HEK293T (cell line): ENCODE data around the gene PIGBOS1.

Experiments used
- CTCF ChIA-PET: fragments of 350-600 bp; formaldehyde crosslinking; extraction: SDS; loops from one replicate; lab custom pipeline; 2021; ENCODE audit warnings: antibody characterized with exemption, inconsistent platforms; lab: Yijun Ruan, JAX
- POLR2A ChIA-PET: fragments of 350-600 bp; formaldehyde crosslinking; extraction: SDS; loops from one replicate; lab custom pipeline; 2020; ENCODE audit warnings: antibody characterized with exemption, inconsistent platforms; lab: Yijun Ruan, JAX
- DNase-seq: peaks from one replicate; pipeline ENCODE4 v3.0.0; 2012; ENCODE audit warnings: mixed read lengths; ENCODE audit errors: extremely low spot score
- ARNT ChIP-seq: fragments of 450-650 bp; IDR thresholded peaks from 2 replicates; pipeline ENCODE4 v1.6.1; 2017; ENCODE audit warnings: mild to moderate bottlenecking
- BHLHE40 ChIP-seq: fragments of 450-650 bp; IDR thresholded peaks from 2 replicates; pipeline ENCODE4 v1.6.1; 2016; ENCODE audit warnings: mild to moderate bottlenecking, moderate library complexity, borderline replicate concordance
- CTBP1 ChIP-seq: fragments of 450-650 bp; IDR thresholded peaks from 2 replicates; pipeline ENCODE4 v1.6.1; 2016; ENCODE audit warnings: borderline replicate concordance
- ELF4 ChIP-seq: fragments of 450-650 bp; IDR thresholded peaks from 2 replicates; pipeline ENCODE4 v1.6.1; 2017; ENCODE audit warnings: antibody characterized with exemption
- FOXA1 ChIP-seq: fragments of 450-650 bp; IDR thresholded peaks from 2 replicates; pipeline ENCODE4 v1.6.1; 2016; ENCODE audit warnings: mild to moderate bottlenecking
- FOXK2 ChIP-seq: fragments of 450-650 bp; IDR thresholded peaks from 2 replicates; pipeline ENCODE4 v1.6.1; 2016; ENCODE audit warnings: mild to moderate bottlenecking
- FOXM1 ChIP-seq: fragments of 450-650 bp; IDR thresholded peaks from 2 replicates; pipeline ENCODE4 v1.6.1; 2017; ENCODE audit warnings: mild to moderate bottlenecking, borderline replicate concordance
- HDGF ChIP-seq: fragments of 450-650 bp; IDR thresholded peaks from 2 replicates; pipeline ENCODE4 v1.6.1; 2017; ENCODE audit warnings: antibody characterized with exemption, borderline replicate concordance
- L3MBTL2 ChIP-seq: fragments of 450-650 bp; conservative IDR thresholded peaks from 2 replicates; pipeline ENCODE4 v1.6.1; 2016; ENCODE audit warnings: mild to moderate bottlenecking
- LEF1 ChIP-seq: fragments of 450-650 bp; IDR thresholded peaks from 2 replicates; pipeline ENCODE4 v1.6.1; 2017; ENCODE audit warnings: mild to moderate bottlenecking, borderline replicate concordance
- NFRKB ChIP-seq: fragments of 450-650 bp; IDR thresholded peaks from 2 replicates; pipeline ENCODE4 v1.6.1; 2016; ENCODE audit warnings: mild to moderate bottlenecking, moderate library complexity
- PKNOX1 ChIP-seq: fragments of 450-650 bp; IDR thresholded peaks from 2 replicates; pipeline ENCODE4 v1.6.1; 2016
- SP1 ChIP-seq: fragments of 450-650 bp; IDR thresholded peaks from 2 replicates; pipeline ENCODE4 v1.6.1; 2017
- SUZ12 ChIP-seq: fragments of 450-650 bp; IDR thresholded peaks from 2 replicates; pipeline ENCODE4 v1.6.1; 2016; ENCODE audit warnings: mild to moderate bottlenecking
- TARDBP ChIP-seq: fragments of 450-650 bp; IDR thresholded peaks from 2 replicates; pipeline ENCODE4 v1.6.1; 2016
- ZNF384 ChIP-seq: fragments of 450-650 bp; IDR thresholded peaks from 2 replicates; pipeline ENCODE4 v1.6.1; 2016

PIGBOS1 gene

DNA sequence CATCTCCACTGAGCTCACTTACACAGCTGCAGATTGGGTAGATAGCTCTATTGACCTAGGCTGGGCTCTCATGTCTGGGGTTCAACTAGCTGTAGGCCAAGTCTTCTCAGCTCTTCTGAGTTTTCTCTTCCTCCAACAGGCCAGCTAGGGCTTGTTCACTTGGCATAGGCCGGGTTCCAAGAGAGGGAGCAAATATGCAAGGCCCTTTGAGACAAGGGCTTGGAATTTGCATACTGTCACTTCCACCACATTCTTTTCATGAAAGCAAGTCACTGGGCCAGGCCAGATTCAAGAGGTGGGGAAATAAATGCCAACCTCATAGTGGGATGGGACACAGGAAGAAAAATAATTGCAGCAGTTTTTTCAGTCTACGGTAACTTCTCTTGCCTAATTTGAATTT is 25.3 kb upstream of the PIGBOS1 start:
- CTCF ChIA-PET, result no interaction called here
- POLR2A ChIA-PET, result no interaction called here

GRCh38 chr15:55343168-55343567 is 24.2 kb upstream of the PIGBOS1 start:
- TF ChIP-seq BHLHE40, result no peak
- TF ChIP-seq ZNF384, result no peak
- no peak for TF ChIP-seq ARNT
- TF ChIP-seq FOXA1, result no peak
- TF ChIP-seq ELF4, result no peak
- TF ChIP-seq FOXM1, result no peak
- TF ChIP-seq SP1, result no peak
- TF ChIP-seq L3MBTL2, result no peak
- TF ChIP-seq SUZ12, result no peak
- no peak for TF ChIP-seq HDGF
- DNase-seq, result no peak
- ChIA-PET POLR2A (no interaction called here), CTCF (no interaction called here)

More for the DNA sequence above, 25.3 kb upstream of the PIGBOS1 start:
- TF ChIP-seq PKNOX1 (no peak), ZNF384 (no peak), LEF1 (no peak), ARNT (no peak), SUZ12 (no peak)
- no peak for DNase-seq

DNA sequence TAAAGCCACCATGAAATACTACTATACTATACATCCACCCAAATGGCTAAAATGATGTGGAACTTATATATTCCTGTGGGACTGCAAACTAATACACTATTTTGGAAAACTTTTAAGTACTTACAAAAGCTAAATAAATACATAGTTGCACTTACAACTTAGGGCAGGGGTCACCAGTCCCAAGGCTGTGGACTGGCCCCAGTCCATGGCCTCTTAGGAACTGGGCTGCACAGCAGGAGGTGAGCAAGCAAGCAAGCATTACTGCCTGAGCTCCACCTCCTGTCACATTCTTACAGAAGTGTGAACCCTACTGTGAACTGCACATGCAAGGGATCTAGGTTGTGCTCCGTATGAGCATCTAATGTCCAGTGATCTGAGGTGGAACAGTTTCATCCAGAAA is 18.2 kb upstream of the PIGBOS1 start:
- ChIA-PET POLR2A (no interaction called here), CTCF (no interaction called here)
- no peak for TF ChIP-seq BHLHE40
- no peak for TF ChIP-seq ZNF384
- no peak for TF ChIP-seq FOXK2
- TF ChIP-seq LEF1, result no peak
- no peak for TF ChIP-seq TARDBP
- TF ChIP-seq SUZ12, result no peak
- TF ChIP-seq PKNOX1, result no peak
- no peak for TF ChIP-seq ARNT
- TF ChIP-seq CTBP1, result no peak
- no peak for TF ChIP-seq NFRKB
- TF ChIP-seq FOXA1, result no peak
- no peak for TF ChIP-seq FOXM1
- no peak for TF ChIP-seq HDGF
- DNase-seq, result no peak

DNA sequence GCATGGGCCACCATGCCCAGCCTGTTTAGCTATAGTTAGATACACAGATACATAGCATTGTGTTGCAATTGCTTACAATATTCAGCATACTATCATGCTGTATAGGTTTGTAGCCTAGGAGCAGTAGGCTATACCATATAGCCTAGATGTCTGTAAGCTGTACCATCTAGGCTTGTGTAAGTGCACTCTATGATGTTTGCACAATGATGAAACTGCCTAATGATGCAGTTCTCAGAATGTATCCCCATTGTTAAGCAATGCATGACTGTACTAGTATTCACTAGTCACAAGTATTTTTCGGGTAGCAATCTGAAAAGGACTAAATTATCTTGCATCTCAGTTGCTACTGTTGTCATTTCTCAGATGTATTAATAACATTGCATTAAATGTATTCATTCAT is 16.1 kb upstream of the PIGBOS1 start:
- ChIA-PET CTCF (no interaction called here), POLR2A (no interaction called here)
- no peak for DNase-seq
- TF ChIP-seq NFRKB (no peak), SUZ12 (no peak), HDGF (no peak), TARDBP (no peak), FOXK2 (no peak), PKNOX1 (no peak), LEF1 (no peak), CTBP1 (no peak), SP1 (no peak), ZNF384 (no peak)

- no peak for DNase-seq
- CTCF ChIA-PET, result no interaction called here
- POLR2A ChIA-PET, result no interaction called here
- TF ChIP-seq SUZ12 (no peak), ZNF384 (no peak), CTBP1 (no peak), SP1 (no peak), FOXA1 (no peak), FOXK2 (no peak), PKNOX1 (no peak), TARDBP (no peak), BHLHE40 (no peak), FOXM1 (no peak), ELF4 (no peak), HDGF (no peak), LEF1 (no peak), NFRKB (no peak), ARNT (no peak), L3MBTL2 (no peak)
Measured at GRCh38 chr15:55334371-55334770, 15.4 kb upstream of the PIGBOS1 start.

- no peak for DNase-seq
- TF ChIP-seq NFRKB (no peak), LEF1 (no peak), L3MBTL2 (no peak), PKNOX1 (no peak), HDGF (no peak), BHLHE40 (no peak), ZNF384 (no peak), SUZ12 (no peak), CTBP1 (no peak), FOXM1 (no peak), FOXA1 (no peak), TARDBP (no peak), SP1 (no peak), ELF4 (no peak), ARNT (no peak)
- ChIA-PET CTCF (no interaction called here), POLR2A (interaction anchor here (1.5 kb wide), 1 partner anchor 8 kb away, joined by 4 read pairs; the partner anchor contains the start of genes PIGB and PIGBOS1)
Measured at GRCh38 chr15:55327387-55327786, 8.5 kb upstream of the PIGBOS1 start.
